ENCODE data around the gene ZBTB20.

ZBTB20 gene

DNA sequence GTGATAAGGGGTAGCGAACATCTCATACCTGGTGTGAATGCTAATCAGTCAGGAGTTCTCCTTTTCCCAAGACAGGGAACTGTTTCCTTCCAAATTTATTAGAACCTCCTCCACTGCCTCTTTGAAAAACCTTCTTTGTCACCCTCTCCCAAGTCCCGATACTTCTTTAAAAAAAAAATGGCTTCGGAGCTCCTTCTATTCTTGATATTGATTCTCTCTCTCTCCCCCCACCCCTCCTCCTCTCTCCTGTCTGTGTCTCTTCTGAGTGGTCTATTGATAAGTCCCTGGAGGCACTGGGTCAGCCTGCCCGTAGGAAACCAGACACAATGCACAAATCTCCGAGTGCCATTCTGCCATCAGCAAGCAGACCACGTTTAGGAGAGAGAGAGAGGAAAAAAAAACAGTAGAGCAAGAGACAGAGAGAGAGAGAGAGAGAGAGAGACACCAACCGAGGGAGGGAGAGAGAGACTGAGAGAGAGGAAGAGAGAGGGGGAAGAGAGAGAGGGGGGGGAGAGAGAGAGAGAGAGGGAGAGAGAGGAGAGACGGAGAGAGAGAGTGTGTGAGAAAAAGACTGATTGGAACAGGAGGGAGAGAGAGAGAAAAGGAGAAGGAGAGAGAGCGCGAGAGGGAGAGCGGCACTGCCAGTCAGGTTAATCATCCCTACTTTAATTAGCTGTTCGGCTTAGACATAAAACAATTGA is 692.4 kb downstream of the ZBTB20 start:
- DNase-seq, result peak; percentile 93

DNA sequence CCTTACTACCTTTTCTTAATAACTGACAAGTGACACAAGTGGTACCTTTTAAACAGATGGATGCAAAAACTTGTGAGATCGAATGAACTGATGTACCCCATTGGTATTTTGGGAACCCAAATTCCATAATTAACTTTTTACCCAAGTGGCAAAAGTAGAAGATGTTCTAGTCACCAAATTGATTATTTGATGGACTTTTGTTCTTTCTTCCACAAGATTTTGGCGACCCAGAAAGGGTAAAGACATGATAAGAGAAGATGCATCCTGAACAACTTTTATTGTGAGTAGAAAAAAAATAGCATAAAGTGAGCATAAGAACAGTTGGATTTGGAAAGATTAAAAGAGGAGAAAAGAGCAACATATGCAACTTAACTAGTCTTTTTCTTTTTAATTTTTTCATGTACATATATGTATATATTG is 693.7 kb downstream of the ZBTB20 start:
- no peak for DNase-seq

GRCh38 chr3:114452937-114453336 is 694.2 kb downstream of the ZBTB20 start:
- DNase-seq, result no peak

- peak; percentile 30 for DNase-seq
Observed at GRCh38 chr3:114452256-114452655, 694.8 kb downstream of the ZBTB20 start.

DNA sequence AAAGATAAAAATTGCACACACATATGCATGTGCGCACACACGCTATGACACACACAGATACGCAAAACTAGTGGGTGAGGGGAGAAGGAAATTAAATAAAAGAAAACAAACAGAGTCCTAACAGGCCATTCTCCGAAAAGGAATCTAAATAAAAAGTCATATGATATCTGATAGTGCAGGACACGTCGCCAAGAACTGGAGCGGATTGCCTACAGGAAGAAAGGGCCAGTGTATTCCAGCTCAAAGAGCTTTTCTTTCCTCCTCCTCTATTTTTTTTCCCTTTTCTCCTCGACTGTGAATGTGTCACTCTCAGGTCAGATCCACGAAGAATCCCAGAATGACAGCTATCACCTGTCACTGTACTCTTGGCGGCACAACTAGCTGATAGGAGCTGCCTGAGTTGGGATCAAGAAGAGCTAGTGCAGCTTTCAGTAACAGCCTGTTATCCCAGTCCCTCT is 695.5 kb downstream of the ZBTB20 start:
- peak; percentile 45 for DNase-seq

GRCh38 chr3:114451051-114451451 is 696.0 kb downstream of the ZBTB20 start:
- no peak for DNase-seq

DNA sequence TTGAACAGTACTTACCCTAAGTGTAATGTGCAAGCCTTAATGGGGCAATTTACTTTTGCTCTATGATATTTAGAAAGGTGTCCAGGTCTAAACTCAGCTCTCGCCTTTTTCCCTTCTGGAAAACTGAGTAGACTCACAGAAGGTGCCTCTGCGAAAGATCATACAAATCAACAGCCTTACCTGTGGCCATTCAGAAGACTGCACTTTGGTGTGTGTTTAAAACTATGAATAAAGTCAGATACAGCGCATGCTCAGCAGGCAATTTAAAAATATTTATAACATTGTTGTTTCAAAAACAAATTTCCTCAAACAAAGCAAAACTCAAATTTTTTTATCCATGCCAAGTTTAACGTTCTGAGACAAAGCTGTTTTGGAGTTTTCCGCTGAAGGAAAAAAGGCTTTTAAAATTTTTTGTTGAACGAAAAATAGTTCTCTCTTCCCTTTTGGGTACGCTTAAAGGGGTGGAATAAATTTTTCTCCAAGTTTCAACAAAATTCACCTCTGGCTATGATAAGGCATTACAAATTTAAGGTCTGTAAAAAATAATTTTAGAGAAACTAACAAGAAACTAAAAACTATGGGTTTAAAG is 697.0 kb downstream of the ZBTB20 start:
- DNase-seq, result no peak

DNA sequence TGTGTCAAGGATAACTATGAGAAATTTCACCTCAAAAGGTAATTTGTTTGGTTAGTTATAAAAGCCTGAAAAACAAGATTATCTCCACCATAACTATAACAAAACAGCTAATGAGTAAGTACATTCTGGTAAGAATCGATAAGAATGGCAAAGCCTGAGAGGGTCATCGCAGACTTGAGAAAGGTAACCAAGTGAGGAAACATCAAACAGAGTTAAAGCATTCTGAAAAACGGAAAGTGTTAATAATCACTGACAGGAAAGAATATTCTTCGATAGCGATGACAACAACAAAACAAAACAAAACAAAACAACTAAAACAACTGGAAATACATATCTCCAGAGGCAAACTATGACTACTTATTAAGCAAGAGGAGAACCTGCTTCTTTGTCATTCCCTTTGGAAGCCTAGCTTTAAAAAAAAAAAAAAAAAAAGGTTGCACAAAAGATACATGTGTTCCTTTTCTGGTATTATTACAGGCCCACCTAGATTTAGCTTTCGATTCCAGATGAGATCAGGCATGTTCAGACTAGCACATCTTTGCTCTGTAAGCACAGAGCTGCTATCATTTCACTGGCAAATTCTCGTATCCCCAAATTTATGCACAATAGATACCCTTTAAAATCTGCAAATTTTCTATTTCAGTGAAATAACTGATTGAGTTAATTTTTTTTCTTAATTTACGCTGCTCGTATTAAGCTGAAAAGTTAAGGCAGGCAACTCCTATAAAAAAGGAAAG is 697.6 kb downstream of the ZBTB20 start:
- peak; percentile 24 for DNase-seq

DNA sequence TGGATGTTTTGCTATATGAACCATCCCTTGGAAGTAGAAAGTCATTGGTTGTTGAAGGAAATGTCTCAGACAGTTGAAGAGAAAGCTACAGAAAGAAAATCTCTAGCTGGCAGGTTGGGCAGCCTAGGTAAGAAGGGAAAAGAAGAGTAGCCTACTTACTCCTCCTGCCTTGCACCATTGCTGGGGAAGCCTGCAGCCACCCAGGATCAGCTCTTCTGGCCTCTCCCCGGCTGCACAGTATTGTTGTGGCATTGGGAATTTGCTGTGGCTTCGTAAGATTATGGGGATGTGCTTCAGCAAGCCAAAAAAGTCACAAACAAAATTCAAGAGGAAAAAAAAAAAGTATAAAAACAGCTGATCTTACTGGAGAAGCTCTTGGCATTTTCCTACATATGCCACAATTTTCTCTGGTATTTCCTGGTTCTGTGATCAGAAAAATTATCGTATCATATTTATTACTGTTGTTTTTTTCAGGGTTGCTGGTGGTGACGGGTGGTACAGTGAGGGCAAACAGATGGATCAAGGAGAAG is 699.1 kb downstream of the ZBTB20 start:
- DNase-seq, result no peak

GRCh38 chr3:114447545-114447944 is 699.5 kb downstream of the ZBTB20 start:
- no peak for DNase-seq

DNA sequence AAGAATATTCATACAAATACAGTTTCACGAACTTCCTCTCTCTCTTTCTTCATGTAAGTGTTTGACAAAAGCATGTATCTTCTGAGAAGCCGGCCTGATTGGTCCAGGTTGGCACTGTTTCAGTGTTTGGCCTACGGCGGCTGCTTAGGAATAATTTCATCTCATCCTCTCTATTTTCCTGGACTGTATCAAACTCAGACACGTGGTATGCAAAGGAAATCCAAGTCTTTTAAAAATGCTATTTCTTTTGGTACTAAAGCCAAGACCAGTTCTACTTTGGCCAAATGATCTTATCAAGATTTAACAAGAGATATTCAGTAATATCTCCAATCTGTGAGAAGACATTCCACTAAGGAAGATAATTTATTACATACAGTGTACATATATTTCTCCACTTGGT is 700.5 kb downstream of the ZBTB20 start:
- DNase-seq, result no peak

GRCh38 chr3:114445233-114445632 is 701.9 kb downstream of the ZBTB20 start:
- no peak for DNase-seq

DNA sequence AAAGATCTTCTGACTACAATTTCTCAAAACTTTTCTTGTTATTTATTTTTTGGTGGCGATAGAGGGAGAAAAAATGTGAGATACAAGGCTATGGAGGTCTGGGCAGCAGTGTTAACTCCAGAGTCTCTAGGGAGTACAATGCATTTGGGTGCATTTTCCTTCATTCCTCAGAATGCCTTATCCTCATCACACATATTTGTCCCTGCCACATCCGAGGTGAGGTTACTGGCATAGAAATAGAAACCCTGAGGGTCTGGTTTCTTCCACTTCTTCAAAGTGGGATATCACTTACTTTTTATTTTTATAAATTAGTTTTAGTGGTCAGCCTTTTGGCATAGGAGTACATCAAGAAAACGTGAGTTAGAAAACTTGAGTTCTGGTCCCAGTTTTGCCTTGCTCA is 702.9 kb downstream of the ZBTB20 start:
- DNase-seq, result no peak

DNA sequence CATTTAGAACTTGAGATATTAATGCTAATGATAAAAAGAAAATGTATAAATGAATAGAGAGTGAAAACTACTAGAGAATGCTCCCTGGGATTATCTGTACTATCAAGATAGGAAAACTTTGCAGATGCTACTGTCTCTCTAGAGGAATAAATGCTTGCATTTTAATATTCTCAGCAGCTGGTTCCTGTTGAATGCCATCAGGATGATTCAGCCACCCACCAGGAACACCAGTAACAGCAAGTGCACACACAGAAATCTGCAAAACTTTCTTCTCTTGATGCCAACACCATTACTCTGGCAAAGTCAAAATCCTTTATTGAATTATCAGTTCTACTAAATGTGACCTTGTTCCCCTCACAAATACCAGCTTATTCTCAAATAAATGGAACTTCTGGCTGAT is 704.8 kb downstream of the ZBTB20 start:
- DNase-seq, result no peak

- DNase-seq, result no peak
Observed at GRCh38 chr3:114441386-114441785, 705.7 kb downstream of the ZBTB20 start.

DNA sequence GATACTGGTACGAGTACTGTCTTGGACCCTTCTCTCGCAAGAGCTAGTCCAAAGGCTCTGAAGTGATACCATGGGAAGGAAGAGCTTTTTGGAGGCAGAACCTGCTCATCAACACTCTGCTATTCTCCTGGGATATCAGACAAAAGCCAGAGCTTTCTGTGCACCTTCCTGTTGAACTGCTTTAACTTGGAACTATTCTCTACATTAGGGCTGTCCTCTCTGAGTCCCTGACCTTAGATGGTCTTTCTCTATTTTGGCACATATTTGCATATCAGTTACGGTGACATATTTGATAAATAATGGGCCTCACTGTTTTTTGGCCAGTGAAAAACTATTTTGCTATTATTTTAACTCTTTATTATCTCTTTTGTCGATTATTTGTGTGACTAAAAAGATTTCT is 706.4 kb downstream of the ZBTB20 start:
- no peak for DNase-seq

DNA sequence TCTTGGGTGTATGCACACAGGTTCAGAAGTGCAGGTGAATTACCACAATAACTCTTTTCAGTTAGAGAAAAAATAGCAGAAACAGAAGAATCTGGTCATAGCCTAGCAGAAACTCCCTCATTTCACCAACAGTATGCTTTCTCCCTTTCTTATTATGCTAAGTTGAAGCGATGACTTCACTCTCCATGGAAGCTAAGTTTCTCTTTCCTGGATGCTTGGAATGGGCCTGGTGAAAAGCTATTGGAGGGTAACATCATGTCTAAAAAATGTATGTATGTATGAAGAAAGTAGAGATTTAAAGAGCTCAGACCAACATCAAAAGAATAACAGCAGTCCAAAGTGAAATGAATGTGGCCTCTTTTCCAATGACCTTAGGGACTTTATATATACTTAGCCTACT is 707.8 kb downstream of the ZBTB20 start:
- DNase-seq, result no peak

DNA sequence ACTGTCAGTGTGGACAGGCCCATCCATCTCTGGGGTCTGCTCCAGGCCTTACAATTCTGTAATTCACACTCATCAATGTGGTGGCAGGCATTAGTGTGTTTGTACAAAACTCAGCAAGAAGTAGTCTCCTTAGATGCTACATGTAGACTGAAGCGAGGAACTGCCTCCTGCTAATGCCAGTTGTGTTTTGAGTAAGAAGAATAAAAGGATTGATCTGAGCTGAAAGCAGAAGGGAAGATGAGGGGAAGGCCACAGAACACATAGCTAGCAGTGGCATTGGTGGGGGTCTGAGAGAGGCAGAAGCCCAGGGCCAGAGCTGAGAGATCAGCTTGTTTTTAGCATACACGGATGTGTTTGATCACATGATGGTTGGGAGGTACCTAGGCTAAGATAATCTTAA is 709.2 kb downstream of the ZBTB20 start:
- DNase-seq, result no peak

GRCh38 chr3:114436182-114436581 is 710.9 kb downstream of the ZBTB20 start:
- DNase-seq, result no peak

GRCh38 chr3:114435386-114436115 is 711.5 kb downstream of the ZBTB20 start:
- no peak for DNase-seq

- no peak for DNase-seq
Observed at GRCh38 chr3:114432310-114432709, 714.8 kb downstream of the ZBTB20 start.

GRCh38 chr3:114428044-114428595 is 719.0 kb downstream of the ZBTB20 start:
- DNase-seq, result no peak

Measured in DMS79 (cell line).